ENCODE data around the gene GATAD2B. TPM values are rescaled to one million over a fixed set of nuclear protein-coding genes. Genes with fewer than 3 reads are reported as not detected.

GATAD2B gene
- polyA plus RNA-seq, 2 of the 4 experiments (the other 2 are of a cell fraction): 4.9 to 8.2 TPM

DNA sequence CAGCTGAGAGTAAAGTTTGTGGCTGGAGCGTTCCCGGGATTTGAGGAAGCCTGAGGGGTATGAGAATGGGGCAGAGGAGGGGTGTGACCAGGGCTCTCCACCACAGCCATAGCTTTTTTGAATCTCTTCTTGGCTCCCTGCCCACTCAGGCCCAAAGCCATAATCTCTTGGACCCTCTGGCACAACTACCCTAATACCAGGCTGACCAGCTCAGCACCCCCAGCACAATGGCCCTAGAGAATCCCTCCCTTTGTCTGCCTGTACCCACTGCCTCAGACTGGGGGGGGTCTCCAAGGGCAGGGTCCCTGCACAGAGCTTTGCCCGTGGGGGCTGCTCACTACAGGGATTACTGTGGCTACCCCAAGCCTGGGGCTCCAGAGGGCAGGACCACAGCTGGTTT is 16.2 kb upstream of the GATAD2B start:
- ATAC-seq: no peak
- Histone ChIP-seq H3K27ac (no peak overlapping the region), H3K9me3 (no peaks in the 10 kb centered on the region), H3K4me1 (no peaks in the 10 kb centered on the region), H3K4me3 (no peak overlapping the region), H3K4me2 (no peak overlapping the region)
- no peak for DNase-seq (ENCODE audit: low read depth in 1 of 2, low spot score in 1 of 2)
- no peak for FAIRE-seq
- CTCF ChIA-PET: interaction anchor here (0.5 to 1.6 kb wide), 5 partner anchors 16 to 489 kb away, joined by 3 to 6 read pairs (median 4); partner anchors contain the start of gene RAB13
- TF ChIP-seq NR3C1 (IDR thresholded peaks at IDR 0.05): no peak
- no peak for TF ChIP-seq ZNF302 (CRISPR knock-in tag; IDR thresholded peaks at IDR 0.05)
- no peak for TF ChIP-seq HEYL (CRISPR knock-in tag; IDR thresholded peaks at IDR 0.05)
- TF ChIP-seq FOSL2 (IDR thresholded peaks at IDR 0.05): no peak
- TF ChIP-seq FOSL2 (CRISPR knock-in tag; IDR thresholded peaks at IDR 0.05): no peak
- TF ChIP-seq, protein P1, sequence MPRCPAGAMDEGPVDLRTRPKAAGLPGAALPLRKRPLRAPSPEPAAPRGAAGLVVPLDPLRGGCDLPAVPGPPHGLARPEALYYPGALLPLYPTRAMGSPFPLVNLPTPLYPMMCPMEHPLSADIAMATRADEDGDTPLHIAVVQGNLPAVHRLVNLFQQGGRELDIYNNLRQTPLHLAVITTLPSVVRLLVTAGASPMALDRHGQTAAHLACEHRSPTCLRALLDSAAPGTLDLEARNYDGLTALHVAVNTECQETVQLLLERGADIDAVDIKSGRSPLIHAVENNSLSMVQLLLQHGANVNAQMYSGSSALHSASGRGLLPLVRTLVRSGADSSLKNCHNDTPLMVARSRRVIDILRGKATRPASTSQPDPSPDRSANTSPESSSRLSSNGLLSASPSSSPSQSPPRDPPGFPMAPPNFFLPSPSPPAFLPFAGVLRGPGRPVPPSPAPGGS (IDR thresholded peaks at IDR 0.05): no peak
- no peak for TF ChIP-seq ZFP36 (IDR thresholded peaks at IDR 0.05; ENCODE audit: borderline replicate concordance, partially characterized antibody)
- no peak for TF ChIP-seq CHD4 (IDR thresholded peaks at IDR 0.05; ENCODE audit: borderline replicate concordance)
- no peak for TF ChIP-seq POLR2AphosphoS2 (conservative IDR thresholded peaks at IDR 0.05; ENCODE audit: low read length)
- TF ChIP-seq JUN (IDR thresholded peaks at IDR 0.05): no peak
- TF ChIP-seq SMC3 (IDR thresholded peaks at IDR 0.05): no peak
- TF ChIP-seq, protein P2, sequence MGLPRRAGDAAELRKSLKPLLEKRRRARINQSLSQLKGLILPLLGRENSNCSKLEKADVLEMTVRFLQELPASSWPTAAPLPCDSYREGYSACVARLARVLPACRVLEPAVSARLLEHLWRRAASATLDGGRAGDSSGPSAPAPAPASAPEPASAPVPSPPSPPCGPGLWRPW (IDR thresholded peaks at IDR 0.05): no peak
- no peak for TF ChIP-seq RAD21 (conservative IDR thresholded peaks at IDR 0.05 in 1 of 2, IDR thresholded peaks at IDR 0.05 in 1 of 2)
- TF ChIP-seq, protein P3, sequence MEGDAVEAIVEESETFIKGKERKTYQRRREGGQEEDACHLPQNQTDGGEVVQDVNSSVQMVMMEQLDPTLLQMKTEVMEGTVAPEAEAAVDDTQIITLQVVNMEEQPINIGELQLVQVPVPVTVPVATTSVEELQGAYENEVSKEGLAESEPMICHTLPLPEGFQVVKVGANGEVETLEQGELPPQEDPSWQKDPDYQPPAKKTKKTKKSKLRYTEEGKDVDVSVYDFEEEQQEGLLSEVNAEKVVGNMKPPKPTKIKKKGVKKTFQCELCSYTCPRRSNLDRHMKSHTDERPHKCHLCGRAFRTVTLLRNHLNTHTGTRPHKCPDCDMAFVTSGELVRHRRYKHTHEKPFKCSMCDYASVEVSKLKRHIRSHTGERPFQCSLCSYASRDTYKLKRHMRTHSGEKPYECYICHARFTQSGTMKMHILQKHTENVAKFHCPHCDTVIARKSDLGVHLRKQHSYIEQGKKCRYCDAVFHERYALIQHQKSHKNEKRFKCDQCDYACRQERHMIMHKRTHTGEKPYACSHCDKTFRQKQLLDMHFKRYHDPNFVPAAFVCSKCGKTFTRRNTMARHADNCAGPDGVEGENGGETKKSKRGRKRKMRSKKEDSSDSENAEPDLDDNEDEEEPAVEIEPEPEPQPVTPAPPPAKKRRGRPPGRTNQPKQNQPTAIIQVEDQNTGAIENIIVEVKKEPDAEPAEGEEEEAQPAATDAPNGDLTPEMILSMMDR (IDR thresholded peaks at IDR 0.05): no peak
- no peak for TF ChIP-seq FOXS1 (CRISPR knock-in tag; IDR thresholded peaks at IDR 0.05)
- POLR2A ChIA-PET: no interaction called here
- 90% methylated on average over 3 of the region's 3 CpGs for WGBS (ENCODE audit: missing lambda C conversion rate)

DNA sequence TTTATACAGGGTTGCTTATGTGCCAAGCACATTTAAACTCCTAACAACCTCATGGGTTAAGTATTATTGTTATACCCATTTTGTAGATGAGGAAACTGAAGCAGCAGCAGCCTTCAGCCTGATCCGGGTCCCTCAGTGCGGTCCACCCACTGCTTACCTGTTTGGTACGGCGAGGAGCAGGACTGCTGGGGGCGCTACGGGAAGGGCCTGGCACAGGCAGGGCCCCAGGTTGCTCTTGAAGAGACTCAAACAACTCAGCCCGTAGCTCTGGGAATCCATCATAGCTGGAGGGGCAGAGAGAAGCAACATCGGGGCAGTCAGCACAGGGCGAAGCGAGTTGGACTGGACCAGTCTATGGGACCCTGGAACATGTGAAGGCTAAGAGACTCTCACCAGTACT is 14.6 kb upstream of the GATAD2B start:
- ATAC-seq: no peak
- Histone ChIP-seq H3K4me1 (no peaks in the 10 kb centered on the region), H3K4me3 (no peak overlapping the region), H3K27ac (no peak overlapping the region), H3K9me3 (no peaks in the 10 kb centered on the region), H3K4me2 (no peak overlapping the region)
- no peak for TF ChIP-seq CBX2 (IDR thresholded peaks at IDR 0.05; ENCODE audit: borderline replicate concordance, low read depth)
- TF ChIP-seq RFX5 (IDR thresholded peaks at IDR 0.05): no peak
- TF ChIP-seq KDM5A (IDR thresholded peaks at IDR 0.05): no peak
- no peak for TF ChIP-seq PHF8 (IDR thresholded peaks at IDR 0.05; ENCODE audit: borderline replicate concordance, low read depth)
- TF ChIP-seq, protein P4, sequence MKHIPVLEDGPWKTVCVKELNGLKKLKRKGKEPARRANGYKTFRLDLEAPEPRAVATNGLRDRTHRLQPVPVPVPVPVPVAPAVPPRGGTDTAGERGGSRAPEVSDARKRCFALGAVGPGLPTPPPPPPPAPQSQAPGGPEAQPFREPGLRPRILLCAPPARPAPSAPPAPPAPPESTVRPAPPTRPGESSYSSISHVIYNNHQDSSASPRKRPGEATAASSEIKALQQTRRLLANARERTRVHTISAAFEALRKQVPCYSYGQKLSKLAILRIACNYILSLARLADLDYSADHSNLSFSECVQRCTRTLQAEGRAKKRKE (CRISPR knock-in tag; IDR thresholded peaks at IDR 0.05; ENCODE audit: low read depth): no peak
- TF ChIP-seq FOXS1 (CRISPR knock-in tag; IDR thresholded peaks at IDR 0.05): no peak
- no peak for TF ChIP-seq HOXB5 (CRISPR knock-in tag; IDR thresholded peaks at IDR 0.05)
- TF ChIP-seq RCOR1 (IDR thresholded peaks at IDR 0.05; ENCODE audit: low read depth, low read length): no peak
- TF ChIP-seq CEBPB (IDR thresholded peaks at IDR 0.05): no peak
- TF ChIP-seq, protein P5, sequence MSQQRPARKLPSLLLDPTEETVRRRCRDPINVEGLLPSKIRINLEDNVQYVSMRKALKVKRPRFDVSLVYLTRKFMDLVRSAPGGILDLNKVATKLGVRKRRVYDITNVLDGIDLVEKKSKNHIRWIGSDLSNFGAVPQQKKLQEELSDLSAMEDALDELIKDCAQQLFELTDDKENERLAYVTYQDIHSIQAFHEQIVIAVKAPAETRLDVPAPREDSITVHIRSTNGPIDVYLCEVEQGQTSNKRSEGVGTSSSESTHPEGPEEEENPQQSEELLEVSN (IDR thresholded peaks at IDR 0.05; ENCODE audit: borderline replicate concordance, low read depth): no peak
- TF ChIP-seq HOXB13 (CRISPR knock-in tag; IDR thresholded peaks at IDR 0.05; ENCODE audit: low read depth): no peak
- WGBS (ENCODE audit: missing lambda C conversion rate): 96% methylated on average over 10 of the region's 10 CpGs
- no peak for DNase-seq (ENCODE audit: low read depth in 1 of 2, low spot score in 1 of 2)
- CTCF ChIA-PET: interaction anchor here (0.8 to 1.1 kb wide), 5 partner anchors 8 to 127 kb away, joined by 3 to 7 read pairs (median 3); partner anchors contain the start of genes DENND4B and RAB13
- no peak for FAIRE-seq
- POLR2A ChIA-PET: no interaction called here
